SW480 (cell line): ENCODE measurements around the gene CENPB.
A peak's percentile ranks its signal among the peaks of the same experiment; 100 is the strongest.
"Not testable (repeated sequence)": the region's sequence is repeated elsewhere in the genome, so short reads cannot be mapped to it uniquely, and the experiment has no call there.

Experiments
- DNase-seq: peaks from one replicate; pipeline ENCODE4 v3.0.0-alpha.2; 2016; ENCODE audit warnings: low spot score

The CENPB gene

GRCh38 chr20:3811467-3812258 lies 25.1 kb upstream of the CENPB start:
- DNase-seq: peak; percentile 99

- no peak for DNase-seq
Measured at GRCh38 chr20:3808544-3808943, 22.0 kb upstream of the CENPB start.

DNA sequence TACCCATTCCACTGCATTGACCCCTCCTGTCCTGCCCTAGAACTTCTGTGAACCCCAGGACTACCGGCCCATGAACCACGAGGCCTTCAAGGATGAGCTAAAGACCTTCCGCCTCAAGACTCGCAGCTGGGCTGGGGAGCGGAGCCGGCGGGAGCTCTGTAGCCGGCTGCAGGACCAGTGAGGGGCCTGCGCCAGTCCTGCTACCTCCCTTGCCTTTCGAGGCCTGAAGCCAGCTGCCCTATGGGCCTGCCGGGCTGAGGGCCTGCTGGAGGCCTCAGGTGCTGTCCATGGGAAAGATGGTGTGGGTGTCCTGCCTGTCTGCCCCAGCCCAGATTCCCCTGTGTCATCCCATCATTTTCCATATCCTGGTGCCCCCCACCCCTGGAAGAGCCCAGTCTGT lies 18.2 kb upstream of the CENPB start:
- DNase-seq: no peak

GRCh38 chr20:3804254-3804751 lies 17.8 kb upstream of the CENPB start:
- DNase-seq: peak; percentile 55

GRCh38 chr20:3803854-3804253 lies 17.3 kb upstream of the CENPB start:
- DNase-seq: no peak

DNA sequence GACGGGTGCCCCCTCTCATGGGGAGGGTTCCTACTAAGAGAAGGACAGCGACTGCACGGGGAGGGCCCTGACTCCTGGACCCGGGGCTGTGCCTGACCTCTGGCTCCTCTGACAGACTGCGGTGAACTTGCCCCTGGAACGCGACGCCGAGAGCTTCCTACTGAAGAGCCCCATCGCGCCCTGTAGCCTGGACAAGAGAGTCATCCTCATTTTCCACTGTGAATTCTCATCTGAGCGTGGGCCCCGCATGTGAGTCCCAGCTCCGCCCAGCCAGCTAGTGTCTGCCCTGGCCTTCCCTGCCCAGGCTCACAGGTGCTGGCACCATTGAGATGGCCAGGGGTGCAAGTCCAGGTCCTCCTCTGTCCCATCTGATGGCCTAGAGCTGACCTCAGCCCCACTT lies 16.7 kb upstream of the CENPB start:
- no peak for DNase-seq

- no peak for DNase-seq
Measured at GRCh38 chr20:3802524-3803239, 16.1 kb upstream of the CENPB start.

GRCh38 chr20:3801846-3802245 lies 15.3 kb upstream of the CENPB start:
- no peak for DNase-seq

DNA sequence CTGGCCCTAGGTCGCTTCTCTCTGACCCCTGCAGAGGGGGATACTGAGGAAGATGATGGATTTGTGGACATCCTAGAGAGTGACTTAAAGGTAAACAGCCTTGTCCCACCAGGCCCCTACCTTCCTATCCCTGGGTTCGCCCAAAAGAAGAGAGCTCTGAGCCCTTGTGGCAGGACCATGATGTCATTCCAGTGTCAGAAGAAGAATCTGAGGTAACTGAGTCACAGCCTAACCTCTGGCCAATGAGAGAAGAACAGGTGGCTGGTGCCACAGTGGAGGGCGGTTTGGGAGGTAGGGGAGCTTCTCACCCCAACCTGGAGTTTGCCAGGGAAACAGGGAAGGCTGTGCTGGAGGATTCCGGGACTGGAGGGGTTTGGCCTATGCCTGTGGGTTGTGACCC lies 14.8 kb upstream of the CENPB start:
- no peak for DNase-seq

DNA sequence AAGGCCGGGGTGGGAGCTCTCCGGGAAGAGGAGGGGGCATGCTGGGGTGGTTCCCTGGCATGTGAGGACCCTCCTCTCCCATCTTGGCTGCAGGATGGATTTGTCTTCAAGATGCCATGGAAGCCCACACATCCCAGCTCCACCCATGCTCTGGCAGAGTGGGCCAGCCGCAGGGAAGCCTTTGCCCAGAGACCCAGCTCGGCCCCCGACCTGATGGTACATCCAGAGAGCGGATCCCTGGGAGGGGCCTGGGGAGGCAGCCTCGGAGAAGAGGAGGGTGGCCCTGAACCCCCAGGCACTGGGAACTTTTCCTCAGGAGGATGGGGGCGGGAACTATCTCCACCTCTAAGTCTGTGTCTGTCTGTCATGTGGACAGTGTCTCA lies 14.3 kb upstream of the CENPB start:
- no peak for DNase-seq

DNA sequence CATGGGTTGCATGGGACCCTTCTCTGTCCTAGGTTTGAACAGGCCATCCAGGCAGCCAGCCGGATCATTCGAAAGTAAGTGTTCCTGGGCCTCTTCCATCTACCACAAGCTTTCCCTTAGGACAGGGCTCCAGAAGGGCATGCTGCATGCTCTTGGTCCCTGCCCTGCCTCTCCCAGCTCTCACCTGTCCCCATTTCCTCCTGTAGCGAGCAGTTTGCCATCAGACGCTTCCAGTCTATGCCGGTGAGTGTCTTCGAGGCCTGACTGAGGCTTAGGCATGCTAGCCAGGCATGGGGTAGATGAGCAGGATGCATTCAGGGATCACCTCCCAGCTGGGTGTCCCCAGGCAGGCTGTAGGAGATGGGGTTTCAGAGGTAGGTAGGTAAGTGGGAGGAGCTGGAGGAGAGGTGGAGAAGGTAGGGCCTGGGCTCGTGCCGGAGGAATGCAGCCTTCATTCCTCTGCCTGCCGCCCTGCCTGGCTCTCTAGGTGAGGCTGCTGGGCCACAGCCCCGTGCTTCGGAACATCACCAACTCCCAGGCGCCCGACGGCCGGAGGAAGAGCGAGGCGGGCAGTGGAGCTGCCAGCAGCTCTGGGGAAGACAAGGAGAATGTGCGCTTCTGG lies 13.8 kb upstream of the CENPB start:
- no peak for DNase-seq

- DNase-seq: no peak
Measured at GRCh38 chr20:3798908-3799248, 12.3 kb upstream of the CENPB start.

GRCh38 chr20:3798373-3798768 lies 11.8 kb upstream of the CENPB start:
- no peak for DNase-seq

DNA sequence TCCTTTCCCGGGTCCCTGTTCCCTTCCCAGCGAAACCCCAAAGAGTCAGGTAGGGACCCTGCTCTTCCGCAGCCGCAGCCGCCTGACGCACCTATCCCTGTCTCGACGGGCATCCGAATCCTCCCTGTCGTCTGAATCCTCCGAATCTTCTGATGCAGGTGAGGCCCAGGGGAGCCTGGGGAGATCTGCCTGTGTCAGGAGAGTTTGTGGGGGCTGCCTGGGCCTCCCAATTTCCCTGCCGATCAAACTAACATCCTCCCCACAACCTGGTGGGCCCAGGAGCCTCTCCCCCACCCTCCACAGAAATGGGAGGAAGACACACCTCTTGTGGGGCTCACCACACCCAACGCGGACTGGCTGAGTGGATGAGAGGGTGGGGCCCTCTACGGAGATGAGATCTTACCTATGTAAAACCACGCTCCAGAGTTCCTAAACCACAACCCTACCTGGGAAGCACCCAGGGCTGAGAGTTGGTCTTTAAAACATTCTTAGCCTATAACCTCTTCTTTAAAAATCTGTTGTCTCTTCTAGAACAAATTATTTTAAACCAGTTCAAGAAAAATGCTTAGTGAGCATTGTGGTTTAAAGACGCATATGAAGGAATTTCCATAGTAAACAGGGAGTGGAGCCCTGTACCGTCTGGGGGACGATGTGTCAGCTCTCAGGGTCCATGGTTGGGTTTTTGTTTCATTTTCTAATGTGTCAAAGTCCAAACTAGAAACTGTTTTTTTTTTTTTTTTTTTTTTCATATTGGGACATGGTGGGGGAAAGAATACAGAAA lies 11.2 kb upstream of the CENPB start:
- DNase-seq: peak; percentile 89

DNA sequence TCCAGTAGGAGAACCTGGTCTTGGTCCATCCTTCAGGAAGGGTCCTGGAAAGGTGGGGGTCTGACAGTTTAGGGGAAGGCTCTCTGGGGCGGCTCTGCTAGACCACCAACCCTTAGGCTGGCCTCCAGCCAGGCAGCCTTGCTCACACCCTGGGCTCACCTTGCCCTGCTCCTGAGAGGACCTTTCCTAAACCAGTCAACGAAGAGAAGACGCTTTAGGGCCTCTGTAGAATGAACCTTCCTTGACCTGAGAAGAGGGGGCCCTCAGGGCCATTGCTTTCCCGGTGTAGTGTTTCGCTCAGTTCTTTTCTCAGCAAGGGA lies 10.6 kb upstream of the CENPB start:
- no peak for DNase-seq

DNA sequence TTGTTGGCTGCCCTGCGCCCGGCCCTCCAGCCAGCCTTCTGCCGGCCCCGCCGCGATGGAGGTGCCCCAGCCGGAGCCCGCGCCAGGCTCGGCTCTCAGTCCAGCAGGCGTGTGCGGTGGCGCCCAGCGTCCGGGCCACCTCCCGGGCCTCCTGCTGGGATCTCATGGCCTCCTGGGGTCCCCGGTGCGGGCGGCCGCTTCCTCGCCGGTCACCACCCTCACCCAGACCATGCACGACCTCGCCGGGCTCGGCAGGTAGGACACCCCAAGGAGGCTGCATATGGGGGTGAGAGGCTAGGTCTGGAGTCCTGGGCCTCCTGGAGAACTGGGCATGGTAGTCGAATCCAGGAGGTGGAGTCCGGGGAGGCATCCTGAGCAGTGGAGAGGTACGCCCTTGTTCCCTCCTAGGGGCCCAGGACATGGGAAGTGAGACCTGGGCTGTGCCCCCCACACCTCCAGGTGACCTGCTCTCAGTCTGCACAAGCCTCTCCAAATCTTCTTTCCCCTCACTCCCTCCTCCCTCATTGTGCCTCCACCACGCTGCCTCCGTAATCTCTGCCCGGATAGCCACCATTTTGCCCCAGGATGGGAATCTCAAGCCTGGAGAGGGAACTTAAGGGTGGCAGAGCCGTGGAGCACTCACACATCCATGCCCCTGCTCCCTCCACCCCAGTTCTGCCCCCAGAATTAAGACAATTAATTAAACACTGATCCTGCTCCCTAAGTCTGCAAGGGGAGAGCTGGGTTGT lies 10.1 kb upstream of the CENPB start:
- DNase-seq: no peak

GRCh38 chr20:3795511-3796468 lies 9.2 kb upstream of the CENPB start, which contains the start of gene CDC25B:
CDC25B (plus strand) TSS chr20:3796310; CDS start chr20:3796532, 222 bp downstream.
- peak; percentile 95 for DNase-seq

- no peak for DNase-seq
Measured at GRCh38 chr20:3794701-3795420, 8.3 kb upstream of the CENPB start.

- DNase-seq: not testable (repeated sequence)
Measured at GRCh38 chr20:3794168-3794567, 7.6 kb upstream of the CENPB start.

DNA sequence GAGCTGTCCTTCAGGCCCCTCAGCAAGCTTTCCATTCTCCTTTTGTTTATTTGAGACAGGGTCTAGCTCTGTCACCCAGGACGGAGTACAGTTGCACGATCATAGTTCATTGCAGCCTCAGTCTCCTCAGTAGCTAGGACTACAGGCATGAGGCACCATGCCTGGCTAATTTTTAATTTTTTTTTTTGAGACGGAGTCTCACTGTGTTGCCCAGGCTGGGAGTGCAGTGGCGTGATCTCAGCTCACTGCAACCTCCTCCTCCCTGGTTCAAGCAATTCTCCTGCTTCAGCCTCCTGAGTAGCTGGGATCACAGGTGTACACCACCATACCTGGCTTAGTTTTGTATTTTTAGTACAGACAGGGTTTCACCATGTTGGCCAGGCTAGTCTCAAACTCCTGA lies 2.7 kb upstream of the CENPB start:
- not testable (repeated sequence) for DNase-seq
